Measurements from ENCODE around the gene MMD. TPM values are rescaled to one million over a fixed set of nuclear protein-coding genes. Genes with fewer than 3 reads are reported as not detected.
"Not testable (repeated sequence)": the region's sequence is repeated elsewhere in the genome, so short reads cannot be mapped to it uniquely, and the experiment has no call there.

MMD gene
- total RNA-seq, 1 experiment from 2014 or later = 9.1 TPM

DNA sequence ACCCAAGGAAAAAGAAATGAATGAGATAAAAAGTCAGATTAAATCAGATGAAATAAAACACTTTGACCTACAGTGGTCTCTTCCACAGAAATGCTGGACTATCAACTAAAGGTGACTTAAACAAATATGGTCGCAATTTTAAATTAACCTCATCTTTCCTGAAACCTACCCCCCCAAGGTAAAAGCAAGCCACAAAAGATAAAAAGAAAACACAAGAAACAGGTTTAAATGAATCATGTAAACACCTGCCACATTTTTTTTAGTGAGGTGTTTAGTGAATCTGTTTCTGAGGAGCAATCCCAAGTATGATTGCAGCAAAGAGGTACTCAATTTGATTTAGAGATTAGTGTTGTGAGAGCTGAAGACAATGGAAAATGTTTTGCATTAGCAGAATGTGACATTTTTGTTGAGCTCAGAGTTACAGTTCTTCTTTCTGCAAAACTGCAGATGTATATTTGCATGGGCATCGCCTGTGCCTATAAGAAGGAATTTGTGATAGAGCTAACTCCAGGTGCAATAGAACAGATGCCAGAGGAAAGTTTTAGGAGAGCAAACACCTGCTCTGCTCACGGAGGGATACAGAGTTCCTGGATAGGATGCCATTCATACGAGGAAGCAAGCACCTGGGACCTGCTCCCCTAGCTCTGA lies 3.4 kb upstream of the MMD start:
- no peak for DNase-seq (ENCODE audit: extremely low read depth, low read depth)

DNA sequence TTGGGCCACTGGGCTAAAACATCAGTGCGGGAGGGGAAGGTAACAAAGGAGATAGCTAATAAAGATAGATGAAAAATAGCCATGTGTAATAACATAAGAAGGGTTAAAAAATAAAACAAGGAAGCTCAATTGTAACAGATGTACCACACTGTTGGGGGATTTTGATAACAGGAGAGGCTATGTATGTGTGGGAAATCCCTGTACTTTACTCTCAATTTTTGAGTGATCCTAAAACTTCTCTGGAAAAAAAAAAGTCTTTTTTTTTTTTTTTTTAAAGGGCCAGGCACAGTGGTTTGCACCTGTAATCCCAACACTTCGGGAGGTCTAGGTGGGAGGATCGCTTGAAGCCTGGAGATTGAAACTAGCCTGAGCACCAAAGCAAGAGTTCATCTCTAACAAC lies 1.9 kb upstream of the MMD start:
- DNase-seq (ENCODE audit: extremely low read depth, low read depth) = no peak

DNA sequence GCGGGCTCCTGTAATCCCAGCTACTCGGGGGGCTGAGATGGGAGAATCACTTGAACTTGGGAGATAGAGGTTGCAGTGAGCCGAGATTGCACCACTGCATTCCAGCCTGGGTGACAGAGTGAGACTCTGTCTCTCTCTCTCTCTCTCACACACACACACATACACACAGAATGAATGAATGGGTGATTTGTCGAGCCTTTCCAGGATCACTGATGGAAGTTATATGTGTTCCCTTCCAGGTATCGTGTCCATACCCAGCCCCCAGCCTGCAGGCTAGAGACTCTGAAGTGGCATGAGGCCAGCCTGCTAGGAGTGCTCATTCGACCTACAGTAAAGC lies 1.2 kb upstream of the MMD start:
- not testable (repeated sequence) for DNase-seq (ENCODE audit: extremely low read depth, low read depth)

DNA sequence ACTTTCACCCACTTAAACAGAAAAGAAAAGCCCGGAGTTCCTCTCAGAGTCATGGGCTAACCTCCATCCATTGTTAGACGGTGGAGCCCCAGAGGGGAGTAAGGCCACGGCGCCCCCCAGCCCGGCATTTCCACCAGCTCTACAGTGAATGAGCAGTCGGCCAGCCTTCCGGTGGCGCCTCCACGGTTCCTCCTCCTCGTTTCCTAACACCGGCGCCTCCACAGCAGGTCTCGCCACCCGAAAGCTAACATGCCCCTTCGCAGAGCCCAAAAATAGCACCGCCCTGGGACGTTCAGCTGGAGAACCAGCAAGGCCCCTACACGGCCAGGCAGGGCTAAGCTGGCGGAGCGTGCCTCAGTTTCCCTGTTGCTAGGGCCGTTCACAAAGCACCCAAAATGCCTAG lies 858 bp downstream of the MMD start:
- no peak for DNase-seq (ENCODE audit: extremely low read depth, low read depth)

DNA sequence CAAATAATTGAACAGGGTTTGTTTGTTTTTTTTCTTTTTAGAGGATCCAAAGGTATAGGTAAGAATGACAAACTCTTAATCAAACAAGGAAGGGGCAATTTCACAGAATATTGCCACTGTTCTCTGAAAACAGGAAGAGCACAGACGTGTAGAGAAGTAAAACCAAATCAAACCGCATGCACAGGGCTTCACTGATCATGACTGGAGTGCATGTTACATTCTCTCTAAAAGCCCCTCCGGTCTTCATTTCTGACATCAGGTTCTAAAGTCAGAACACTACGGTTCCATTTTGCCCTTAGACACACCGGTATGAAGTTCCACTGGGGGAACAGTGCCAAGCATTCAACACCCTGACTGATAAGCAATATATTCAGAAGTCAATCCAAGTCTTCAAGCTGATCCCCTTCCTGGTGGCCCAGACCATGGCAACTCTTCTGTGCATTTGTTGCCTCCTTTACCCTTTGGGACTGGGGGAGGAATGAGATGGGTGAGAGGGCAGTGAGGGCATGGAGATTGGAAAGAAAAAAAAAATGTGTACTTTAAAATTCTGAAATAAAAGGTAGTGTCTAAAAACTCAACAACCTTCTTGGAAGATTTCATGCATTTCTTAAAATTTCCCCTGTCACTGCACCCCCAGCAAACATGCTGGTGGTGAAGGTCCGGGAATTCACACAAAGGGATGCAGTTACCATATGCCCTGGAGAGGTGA lies 1.4 kb downstream of the MMD start:
- no peak for DNase-seq (ENCODE audit: extremely low read depth, low read depth)

DNA sequence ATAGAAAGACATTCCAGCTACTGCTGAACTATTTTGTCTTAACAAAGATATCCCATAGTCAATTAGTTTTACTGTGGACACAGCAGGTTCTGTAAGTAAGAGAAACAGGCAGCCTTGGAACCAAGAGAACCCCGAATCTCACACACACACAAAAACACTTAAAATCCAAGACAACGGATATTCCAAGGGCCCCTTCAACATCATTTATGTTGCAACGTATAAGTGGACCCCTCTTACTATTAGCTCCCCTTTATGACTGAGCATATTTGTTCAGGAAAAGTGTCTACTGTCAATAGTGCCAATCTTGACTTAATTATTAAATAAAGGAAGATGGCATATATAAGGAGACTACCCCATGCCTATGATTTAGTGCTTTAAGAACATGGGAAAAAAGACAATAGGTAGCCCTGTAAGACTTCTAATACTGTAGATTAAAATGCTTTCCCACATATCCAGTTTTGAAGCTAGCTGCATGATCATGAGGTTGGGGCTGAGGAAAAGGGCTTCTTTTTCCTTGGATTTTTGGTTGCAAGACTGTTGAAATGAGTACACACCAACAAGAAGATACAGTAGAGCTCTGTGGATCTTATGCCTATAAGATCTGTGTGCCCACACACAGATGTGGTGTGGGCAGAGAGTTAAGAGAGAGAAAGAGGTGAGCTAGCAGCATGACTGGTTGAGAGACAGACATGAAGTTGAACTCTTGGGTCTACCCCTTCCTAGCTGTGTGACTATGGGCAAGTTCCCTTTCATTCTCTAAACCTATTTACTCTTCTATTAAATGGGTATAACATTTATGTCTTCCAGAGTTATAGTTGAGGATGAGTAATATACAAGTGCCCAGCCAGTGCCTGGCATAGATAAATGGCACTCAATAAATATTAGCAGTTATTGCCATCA lies 3.0 kb downstream of the MMD start:
- no peak for DNase-seq (ENCODE audit: extremely low read depth, low read depth)

DNA sequence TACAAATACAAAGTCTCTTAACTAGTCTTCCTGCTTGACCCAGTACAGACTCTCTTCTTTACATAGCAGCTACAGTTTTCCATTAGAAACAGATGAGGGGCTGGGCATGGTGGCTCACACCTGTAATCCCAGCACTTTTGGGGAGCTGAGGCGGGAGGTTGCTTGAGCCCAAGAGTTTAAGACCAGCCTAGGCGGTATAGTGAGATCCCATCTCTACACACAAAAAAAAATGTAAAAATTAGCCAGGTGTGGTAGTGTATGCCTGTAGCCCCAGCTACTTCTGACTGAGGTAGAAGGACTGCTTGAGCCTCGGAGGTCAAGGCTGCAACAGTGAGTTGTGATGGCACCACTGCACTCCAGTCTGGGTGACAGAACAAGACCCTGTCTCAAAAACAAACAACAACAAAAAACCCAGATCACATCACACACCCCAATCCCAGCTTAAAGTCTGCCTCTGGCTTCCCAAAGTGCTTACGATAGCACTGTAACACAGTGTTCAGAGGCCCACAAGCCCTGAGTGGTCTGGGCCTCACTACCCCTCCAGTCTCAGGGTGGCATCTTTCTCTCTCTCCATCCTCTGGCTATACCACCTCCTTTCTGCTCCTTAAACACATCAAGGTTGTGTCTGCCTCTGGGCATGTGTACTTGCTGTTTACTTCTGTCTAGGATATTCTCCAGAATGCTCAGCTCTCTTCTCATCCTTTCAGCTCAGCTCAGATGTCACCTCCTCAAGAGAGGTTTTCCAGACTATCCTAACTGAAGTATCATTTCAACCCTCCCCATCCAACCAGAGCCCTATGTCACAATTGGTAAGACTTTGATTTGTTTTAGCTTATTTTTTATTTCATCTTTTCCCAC lies 4.0 kb downstream of the MMD start:
- DNase-seq (ENCODE audit: extremely low read depth, low read depth) = no peak

DNA sequence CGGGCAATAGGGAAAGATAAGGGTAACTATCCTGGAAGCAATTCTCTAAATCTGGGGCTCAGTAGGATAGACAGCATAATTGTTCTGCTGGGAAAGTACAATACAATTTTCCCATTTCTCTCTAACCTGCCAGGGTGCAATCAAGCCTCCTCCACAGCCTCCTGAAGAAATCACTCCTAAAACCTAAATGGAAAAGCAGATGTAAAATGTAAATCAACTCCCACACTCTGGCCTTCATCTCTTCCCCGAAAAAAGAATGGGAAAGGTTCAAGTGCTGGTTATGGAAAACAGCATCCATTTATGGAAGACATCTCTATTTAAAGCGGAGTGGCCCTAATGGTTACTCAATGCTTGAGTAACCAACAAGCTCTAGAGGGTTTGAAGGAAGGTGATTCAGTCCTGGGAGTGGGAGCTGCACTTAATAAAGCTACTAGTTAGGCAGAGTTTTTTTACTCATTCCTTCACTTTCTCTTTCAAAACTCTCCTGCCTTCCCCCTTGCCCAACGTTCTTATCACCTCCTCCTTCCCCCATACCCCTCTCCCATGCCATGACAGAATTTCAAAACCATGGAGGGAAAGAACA lies 5.1 kb downstream of the MMD start:
- no peak for DNase-seq (ENCODE audit: extremely low read depth, low read depth)

DNA sequence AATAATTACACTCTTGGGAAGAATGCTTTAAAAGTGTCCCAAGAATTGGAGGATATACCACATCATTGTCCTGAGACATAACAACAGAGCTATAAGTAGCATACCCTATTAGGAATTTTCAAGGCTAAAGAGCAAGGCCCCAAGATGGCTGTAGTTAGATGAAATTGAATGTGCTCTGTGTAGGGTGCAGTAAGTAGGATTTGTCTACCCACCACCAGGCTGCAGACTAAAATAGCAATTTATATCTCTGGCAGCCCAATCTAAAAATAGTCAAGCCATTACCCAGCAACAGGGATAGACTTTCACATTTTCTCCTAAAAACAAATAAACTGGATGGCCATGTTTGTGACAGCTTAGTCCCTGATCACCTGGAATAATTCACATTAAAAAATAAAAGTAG lies 5.6 kb downstream of the MMD start:
- DNase-seq (ENCODE audit: extremely low read depth, low read depth) = no peak

DNA sequence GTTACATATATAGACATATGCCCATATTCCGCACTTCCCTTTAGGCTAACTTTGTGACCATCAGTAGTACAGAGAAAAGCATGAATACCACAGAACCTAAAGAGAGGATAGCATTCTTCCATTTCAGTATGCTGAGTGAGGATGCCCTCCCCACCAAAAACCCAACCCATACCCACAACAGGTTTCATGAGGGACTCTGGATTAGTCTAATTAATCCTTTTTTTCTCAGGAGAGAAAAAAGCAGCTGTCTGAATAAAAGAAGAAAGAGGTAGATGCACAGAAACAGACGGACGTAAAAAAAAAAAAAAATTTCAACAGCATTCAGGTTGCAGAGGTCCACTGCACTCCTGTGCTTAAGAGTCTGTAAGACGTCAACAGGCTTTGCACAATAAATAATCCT lies 6.7 kb downstream of the MMD start:
- no peak for DNase-seq (ENCODE audit: extremely low read depth, low read depth)

DNA sequence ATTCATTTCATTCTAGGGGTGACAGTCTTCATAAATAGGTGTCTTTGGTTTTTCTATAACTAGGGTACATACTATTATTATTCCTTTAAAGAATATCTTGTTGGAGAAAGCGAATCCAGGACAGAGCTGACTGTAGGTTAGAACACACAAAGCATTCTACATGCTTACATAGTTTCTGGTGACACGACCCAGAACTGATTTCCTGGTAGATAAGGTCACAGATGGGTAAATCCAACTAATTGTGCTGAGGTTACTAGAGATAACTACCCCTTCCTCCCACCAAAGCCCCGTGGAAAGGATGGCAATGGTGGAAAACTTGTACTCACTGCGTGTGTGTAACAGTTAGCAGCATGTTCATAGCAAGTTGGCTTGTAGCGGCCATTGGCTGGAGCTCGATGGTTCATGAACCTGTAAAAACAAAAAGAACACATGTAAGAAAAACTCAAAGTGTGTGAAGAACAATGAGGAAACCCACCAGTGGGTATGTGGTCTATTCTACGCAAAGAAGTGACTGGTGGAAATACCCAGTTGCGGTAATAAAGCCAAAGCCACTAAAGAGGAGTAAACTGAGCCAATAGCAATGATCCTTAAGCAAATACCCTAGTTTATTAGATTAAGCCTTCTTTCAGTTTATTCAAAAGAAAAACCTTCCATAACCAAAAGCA lies 7.7 kb downstream of the MMD start:
- DNase-seq (ENCODE audit: extremely low read depth, low read depth) = no peak

DNA sequence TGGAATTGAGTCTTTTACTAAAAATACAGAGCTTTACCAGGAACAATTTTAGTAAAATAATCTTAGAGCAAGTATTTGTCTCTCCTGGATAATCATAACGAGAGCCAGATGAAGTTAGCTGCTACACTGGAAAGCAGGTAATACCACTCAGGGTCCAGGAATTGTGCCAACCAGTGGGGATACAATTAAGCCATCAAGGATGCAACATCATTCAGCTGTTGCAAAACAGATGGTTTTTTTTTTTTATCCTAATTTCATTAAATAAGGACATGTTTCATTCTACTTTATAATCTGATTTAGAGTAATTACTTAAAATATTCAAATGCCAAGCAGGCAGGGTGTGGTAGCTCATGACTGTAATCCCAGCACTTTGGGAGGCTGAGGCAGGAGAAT lies 10.2 kb downstream of the MMD start:
- DNase-seq (ENCODE audit: extremely low read depth, low read depth) = no peak

DNA sequence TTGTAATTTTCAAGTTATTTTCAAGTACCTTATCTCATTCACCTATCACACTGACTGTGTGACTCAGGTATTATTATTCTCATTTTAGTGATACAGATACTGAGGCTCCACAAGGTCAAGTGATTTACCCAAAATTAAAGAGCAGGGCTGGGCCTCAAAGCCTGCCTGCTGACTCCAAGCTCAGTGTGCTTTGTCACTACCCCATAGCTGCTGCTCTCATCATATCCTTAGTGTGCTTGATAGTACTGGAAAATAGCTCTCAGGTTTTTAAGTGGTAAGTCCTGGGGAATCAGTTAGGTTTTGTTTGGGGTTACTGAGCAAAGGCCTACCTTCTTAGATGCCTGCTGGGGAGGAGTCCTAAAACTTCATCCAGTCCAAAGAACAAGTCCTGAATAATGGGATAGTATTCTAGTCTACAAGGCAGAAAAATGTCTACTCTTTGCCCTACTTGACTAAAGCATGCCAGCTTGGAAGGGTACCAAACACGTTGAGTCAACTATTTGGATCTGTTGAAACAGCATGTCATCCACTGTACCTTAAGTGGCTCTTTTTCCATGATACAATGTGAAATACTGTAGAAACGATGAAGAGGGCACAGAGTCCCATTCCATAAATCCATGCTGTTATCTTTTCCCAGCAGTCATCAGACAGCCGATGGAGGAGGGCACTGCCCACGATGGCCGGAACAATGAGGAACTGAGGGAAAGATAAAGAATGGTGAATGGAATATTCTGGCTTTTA lies 10.7 kb downstream of the MMD start:
- no peak for DNase-seq (ENCODE audit: extremely low read depth, low read depth)

DNA sequence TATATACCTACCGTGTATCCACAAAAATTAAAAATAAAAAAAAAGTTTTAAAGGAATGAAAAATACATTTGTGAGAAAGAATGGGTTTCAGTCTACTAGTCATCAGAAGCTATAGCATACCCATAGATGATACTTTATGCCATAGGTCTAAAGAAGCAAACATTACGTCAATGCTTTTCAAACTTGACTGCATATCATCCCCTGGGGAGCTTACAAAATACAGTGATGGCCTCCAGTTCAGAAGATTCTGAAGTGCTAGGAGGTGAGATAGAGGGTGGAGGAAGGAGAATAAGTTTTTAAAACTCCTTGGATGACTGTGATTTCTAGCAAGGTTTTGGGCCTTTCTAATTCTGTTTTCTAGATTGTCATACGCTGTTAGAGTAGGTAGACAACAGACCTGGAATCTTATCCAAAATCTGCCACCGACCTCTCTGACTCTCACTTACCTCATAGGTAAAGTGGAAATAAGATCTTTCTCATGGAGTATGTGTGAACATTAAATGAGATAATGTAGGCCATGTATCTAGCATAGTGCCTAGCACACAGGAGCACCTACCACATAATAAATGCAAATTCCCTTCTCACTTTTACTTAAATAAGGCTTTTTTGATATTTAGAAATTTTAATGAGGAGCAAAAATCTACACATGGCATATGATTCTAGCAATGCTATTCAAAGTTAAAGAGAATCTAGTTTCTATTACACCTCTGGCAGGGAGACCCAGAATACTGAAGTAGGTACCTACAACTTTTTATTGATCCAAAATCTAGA lies 12.4 kb downstream of the MMD start:
- DNase-seq (ENCODE audit: extremely low read depth, low read depth) = no peak

DNA sequence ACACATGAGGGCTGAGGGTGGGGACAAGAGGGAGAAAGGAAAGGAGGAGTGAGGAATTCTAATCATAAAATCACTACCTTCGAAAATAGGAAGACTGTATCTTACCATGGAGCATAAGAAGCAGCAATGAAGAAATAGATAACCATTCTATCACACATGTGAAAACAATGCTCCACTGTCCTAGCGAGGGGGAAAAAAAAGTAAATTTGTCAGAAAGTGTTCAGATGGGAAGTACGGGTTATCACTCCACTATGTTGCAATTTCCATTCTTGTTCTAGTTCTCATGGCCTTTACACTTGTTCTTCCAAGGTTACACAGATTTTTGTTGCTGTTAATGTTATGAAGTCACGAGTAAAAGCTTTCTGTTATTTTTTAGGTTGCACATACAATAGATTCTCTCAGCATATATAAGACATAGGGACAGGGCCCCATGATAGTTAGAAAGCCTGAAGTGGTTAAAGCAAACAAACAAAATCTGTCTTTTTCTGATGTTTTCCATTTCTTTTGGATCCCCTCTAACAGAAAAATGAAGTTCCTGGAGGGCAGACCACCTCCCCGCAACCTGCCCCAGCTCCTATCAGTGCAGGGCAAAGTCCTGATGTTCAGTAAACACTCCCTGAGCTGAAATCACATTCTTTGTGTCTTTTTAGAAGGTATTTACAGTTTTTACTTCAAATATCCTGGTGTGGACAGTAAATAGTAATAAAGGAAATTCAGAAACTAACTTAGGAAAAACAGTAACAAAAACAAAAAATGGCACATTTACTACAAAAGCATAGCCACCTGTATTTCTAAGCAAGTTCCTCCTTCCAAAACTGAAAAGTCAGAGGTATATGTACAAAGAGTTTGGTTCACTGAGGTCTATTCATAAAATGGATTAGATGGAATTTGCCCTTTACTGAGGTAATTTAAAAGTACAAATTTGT lies 13.7 kb downstream of the MMD start:
- DNase-seq (ENCODE audit: extremely low read depth, low read depth) = no peak

DNA sequence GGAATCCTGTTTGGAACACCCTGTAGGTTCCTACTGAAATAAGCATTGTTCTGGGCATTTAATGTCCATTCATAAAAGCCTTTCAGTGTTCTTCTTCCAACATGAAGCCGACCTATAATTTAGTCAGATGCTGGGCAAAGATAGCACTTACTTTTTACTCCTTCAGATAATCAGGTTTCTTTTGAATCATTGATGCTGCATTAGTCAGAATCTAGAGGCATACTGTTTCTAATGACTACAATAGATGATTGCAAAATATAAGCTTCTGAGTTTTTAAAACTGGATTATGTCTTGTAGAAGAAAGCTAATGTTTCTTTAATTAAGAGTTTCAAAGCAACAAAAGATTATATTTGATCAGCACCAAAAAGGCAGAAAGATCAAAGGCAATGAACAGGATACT lies 16.0 kb downstream of the MMD start:
- DNase-seq (ENCODE audit: extremely low read depth, low read depth) = no peak

DNA sequence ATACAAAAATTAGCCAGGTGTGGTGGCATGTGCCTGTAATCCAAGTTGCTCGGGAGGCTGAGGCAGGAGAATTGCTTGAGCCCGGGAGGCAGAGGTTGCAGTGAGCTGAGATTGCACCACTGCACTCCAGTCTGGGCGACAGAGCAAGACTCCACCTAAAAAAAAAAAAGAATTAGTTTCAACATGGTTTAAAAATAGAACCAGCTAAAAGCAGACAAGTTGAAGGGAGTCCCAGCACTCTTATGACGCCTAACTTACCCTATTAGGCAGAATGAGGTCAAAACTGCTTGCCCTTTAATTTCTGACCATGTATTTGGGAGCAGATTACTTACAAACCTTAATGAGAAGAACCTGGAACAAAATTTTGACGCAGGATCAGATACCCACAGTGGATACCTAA lies 17.4 kb downstream of the MMD start:
- DNase-seq (ENCODE audit: extremely low read depth, low read depth) = not testable (repeated sequence)

Data from NCI-H460 (cell line).